Mesendoderm (in vitro differentiated cells): ENCODE measurements around the gene CDC42EP2.
A peak's percentile ranks its signal among the peaks of the same experiment; 100 is the strongest.

Experiments
- DNase-seq: peaks from one replicate; pipeline ENCODE4 v3.0.0; 2013
- H2AK5ac ChIP-seq: 2 replicates; pipeline ENCODE4 v1.6.1; 2013; ENCODE audit warnings: low read length, inconsistent platforms
- H2BK120ac ChIP-seq: 2 replicates; pipeline ENCODE4 v1.6.1; 2013; ENCODE audit warnings: low read depth, mild to moderate bottlenecking, low read length, moderate library complexity, mixed read lengths
- H2BK15ac ChIP-seq: replicated peaks from 2 replicates; pipeline ENCODE4 v1.6.1; 2013; ENCODE audit warnings: low read depth, mild to moderate bottlenecking, moderate library complexity
- H2BK5ac ChIP-seq: 2 replicates; pipeline ENCODE4 v1.6.1; 2013; ENCODE audit warnings: low read length, inconsistent platforms
- H3K18ac ChIP-seq: 2 replicates; pipeline ENCODE4 v1.6.1; 2013; ENCODE audit warnings: mild to moderate bottlenecking, low read length, mixed read lengths
- H3K23ac ChIP-seq: one replicate; pipeline ENCODE4 v1.6.1; 2013; ENCODE audit warnings: low read length
- H3K27ac ChIP-seq: 2 replicates; pipeline ENCODE4 v1.5.1; 2013; ENCODE audit warnings: low read depth, mild to moderate bottlenecking, inconsistent platforms, low read length, moderate library complexity
- H3K27me3 ChIP-seq: 2 replicates; pipeline ENCODE4 v1.6.1; 2013; ENCODE audit warnings: low read length, control low read depth, mild to moderate bottlenecking, inconsistent platforms; ENCODE audit not compliant: insufficient read depth, poor library complexity
- H3K36me3 ChIP-seq: 2 replicates; pipeline ENCODE4 v1.6.1; 2013; ENCODE audit warnings: low read length, inconsistent platforms; ENCODE audit not compliant: control insufficient read depth, insufficient read depth
- H3K4ac ChIP-seq: one replicate; pipeline ENCODE4 v1.6.1; 2013; ENCODE audit warnings: low read depth, mild to moderate bottlenecking, low read length, moderate library complexity
- H3K4me1 ChIP-seq: 2 replicates; pipeline ENCODE4 v1.6.1; 2013; ENCODE audit warnings: low read depth, low read length, inconsistent platforms; ENCODE audit not compliant: control insufficient read depth
- H3K4me2 ChIP-seq: 2 replicates; pipeline ENCODE4 v1.6.1; 2013; ENCODE audit warnings: low read length
- H3K4me3 ChIP-seq: 2 replicates; pipeline ENCODE4 v1.5.1; 2013; ENCODE audit warnings: mild to moderate bottlenecking, low read length
- H3K56ac ChIP-seq: one replicate; pipeline ENCODE4 v1.6.1; 2013; ENCODE audit warnings: low read length
- H3K79me1 ChIP-seq: 2 replicates; pipeline ENCODE4 v1.6.1; 2013; ENCODE audit warnings: low read length, inconsistent platforms
- H3K79me2 ChIP-seq: 2 replicates; pipeline ENCODE4 v1.6.1; 2013; ENCODE audit warnings: mild to moderate bottlenecking, low read length; ENCODE audit not compliant: control insufficient read depth, insufficient read depth
- H3K9ac ChIP-seq: 2 replicates; pipeline ENCODE4 v1.6.1; 2013; ENCODE audit warnings: low read length, inconsistent platforms
- H4K5ac ChIP-seq: one replicate; pipeline ENCODE4 v1.6.1; 2013; ENCODE audit warnings: low read length
- H4K8ac ChIP-seq: one replicate; pipeline ENCODE4 v1.6.1; 2013; ENCODE audit warnings: low read depth, mild to moderate bottlenecking, control low read depth, low read length, moderate library complexity
- WGBS: extraction: QIAGEN DNeasy Blood & Tissue Kit; methylation state at CpG from one replicate; pipeline ENCODE4 v1.1.7; 2013; ENCODE audit warnings: low lambda C conversion rate, missing lambda C conversion rate; ENCODE audit not compliant: insufficient coverage; ENCODE audit errors: extremely low coverage; 5-methylcytosine and 5-hydroxymethylcytosine counted together

The CDC42EP2 gene

DNA sequence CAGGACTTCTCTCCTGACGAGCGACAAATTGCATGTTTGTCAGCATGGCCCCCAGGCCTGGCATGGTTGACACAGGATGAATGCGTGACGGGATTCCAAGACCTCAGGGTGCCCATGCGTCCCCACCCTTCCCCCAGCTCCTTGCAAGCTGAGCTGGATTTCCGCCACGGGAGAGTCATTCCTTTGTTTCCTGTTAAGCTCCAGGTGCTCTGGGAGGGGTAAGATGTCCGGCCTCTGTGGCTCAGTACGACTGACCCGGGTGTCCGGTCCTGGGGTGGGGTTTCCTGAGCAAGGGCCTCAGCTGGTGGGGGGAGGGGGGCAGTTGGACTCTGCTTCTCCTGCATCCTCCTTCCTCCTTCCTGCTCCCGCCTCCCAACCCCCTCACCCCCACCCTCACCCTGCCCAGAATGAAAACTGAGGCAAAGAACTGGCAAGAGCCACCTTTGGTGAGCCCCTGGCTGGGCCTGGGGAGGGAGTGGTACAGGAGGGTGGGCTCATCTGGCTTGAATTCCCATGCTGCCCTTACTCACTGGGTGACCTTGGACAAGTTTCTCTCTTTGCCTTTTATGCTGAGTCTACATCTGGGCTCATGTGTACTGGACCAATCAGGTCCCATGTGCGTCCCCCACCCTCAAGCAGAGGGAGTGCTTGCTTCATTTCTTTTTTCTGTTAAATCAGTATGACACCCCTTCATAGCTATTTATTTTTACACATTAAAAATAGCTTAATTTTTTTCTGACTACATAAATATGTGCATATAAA lies 2.5 kb downstream of the CDC42EP2 start:
- H2BK15ac ChIP-seq = no peak overlapping the region
- no peak overlapping the region for H2AK5ac ChIP-seq
- peak overlapping the region; percentile 25 for H3K4me2 ChIP-seq
- no CpG with 5 or more reads among the region's 13 CpGs for WGBS
- peaks cover 6% of the 10 kb centered on the region for H3K36me3 ChIP-seq
- peak overlapping the region; percentile 72 for H3K56ac ChIP-seq
- peaks cover 3% of the 10 kb centered on the region for H3K79me2 ChIP-seq
- no peak overlapping the region for H3K4me3 ChIP-seq
- peak overlapping the region; percentile 18 for H3K18ac ChIP-seq
- no peak overlapping the region for H4K8ac ChIP-seq
- H3K27me3 ChIP-seq = no peaks in the 10 kb centered on the region
- peaks cover 9% of the 10 kb centered on the region for H3K79me1 ChIP-seq
- peak overlapping the region; percentile 58 for H3K4ac ChIP-seq
- H3K4me1 ChIP-seq = peaks cover 8% of the 10 kb centered on the region
- H3K27ac ChIP-seq = no peak overlapping the region
- no peak overlapping the region for H3K23ac ChIP-seq
- H4K5ac ChIP-seq = no peak overlapping the region
- H2BK5ac ChIP-seq = no peak overlapping the region
- H3K9ac ChIP-seq = peak overlapping the region; percentile 48
- no peak overlapping the region for H2BK120ac ChIP-seq
- peak; percentile 60 for DNase-seq

DNA sequence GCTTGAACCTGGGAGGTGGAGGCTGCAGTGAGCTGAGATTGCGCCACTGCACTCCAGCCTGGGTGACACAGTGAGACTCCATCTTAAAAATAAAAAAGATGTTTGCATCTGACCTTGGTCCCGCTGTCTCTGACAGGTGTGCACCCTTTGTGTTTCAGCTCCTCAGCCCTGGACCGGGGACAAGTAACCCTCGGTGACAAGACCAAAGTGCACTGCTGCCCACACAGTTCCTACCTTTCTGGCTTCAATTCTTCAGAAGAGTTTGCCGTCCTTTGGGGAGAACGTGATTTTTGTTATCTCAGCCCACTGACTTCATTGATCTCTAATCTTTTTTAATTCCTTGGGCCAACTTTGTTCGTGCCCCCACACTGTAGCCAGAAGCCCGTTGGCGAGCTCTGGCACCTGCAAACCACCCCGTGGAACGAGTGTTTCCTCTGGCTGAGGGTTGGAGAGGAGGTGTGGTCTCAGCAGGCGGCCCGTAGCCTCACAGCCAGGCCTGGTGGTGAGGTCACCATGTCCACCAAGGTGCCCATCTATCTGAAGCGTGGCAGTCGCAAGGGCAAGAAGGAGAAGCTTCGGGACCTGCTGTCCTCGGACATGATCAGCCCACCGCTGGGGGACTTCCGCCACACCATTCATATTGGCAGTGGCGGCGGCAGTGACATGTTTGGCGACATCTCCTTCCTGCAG lies 5.9 kb downstream of the CDC42EP2 start:
- no peak overlapping the region for H3K18ac ChIP-seq
- H2BK5ac ChIP-seq = no peak overlapping the region
- peaks cover 8% of the 10 kb centered on the region for H3K4me1 ChIP-seq
- no peak overlapping the region for H3K4ac ChIP-seq
- H3K9ac ChIP-seq = no peak overlapping the region
- H3K79me2 ChIP-seq = peaks cover 3% of the 10 kb centered on the region
- H3K4me3 ChIP-seq = no peak overlapping the region
- no peak overlapping the region for H2BK120ac ChIP-seq
- no CpG with 5 or more reads among the region's 22 CpGs for WGBS
- no peaks in the 10 kb centered on the region for H3K27me3 ChIP-seq
- peaks cover 9% of the 10 kb centered on the region for H3K79me1 ChIP-seq
- no peak overlapping the region for H2BK15ac ChIP-seq
- no peak overlapping the region for H3K56ac ChIP-seq
- H4K8ac ChIP-seq = no peak overlapping the region
- H2AK5ac ChIP-seq = no peak overlapping the region
- no peak overlapping the region for H3K23ac ChIP-seq
- H3K4me2 ChIP-seq = no peak overlapping the region
- DNase-seq = no peak
- H3K36me3 ChIP-seq = peaks cover 10% of the 10 kb centered on the region
- H3K27ac ChIP-seq = no peak overlapping the region
- H4K5ac ChIP-seq = no peak overlapping the region

DNA sequence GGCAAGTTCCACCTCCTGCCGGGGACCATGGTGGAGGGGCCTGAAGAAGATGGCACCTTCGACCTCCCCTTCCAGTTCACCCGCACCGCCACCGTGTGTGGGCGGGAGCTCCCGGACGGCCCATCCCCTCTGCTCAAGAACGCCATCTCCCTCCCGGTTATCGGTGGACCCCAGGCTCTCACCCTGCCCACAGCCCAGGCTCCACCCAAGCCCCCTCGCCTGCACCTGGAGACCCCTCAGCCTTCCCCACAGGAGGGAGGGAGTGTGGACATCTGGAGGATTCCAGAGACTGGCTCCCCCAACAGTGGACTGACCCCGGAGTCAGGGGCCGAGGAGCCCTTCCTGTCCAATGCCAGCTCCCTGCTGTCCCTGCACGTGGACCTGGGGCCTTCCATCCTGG lies 6.4 kb downstream of the CDC42EP2 start:
- Histone ChIP-seq H3K27ac (no peak overlapping the region), H3K23ac (no peak overlapping the region), H2BK120ac (no peak overlapping the region), H3K4me1 (peaks cover 6% of the 10 kb centered on the region), H3K9ac (no peak overlapping the region), H4K8ac (no peak overlapping the region), H3K18ac (no peak overlapping the region), H3K56ac (no peak overlapping the region), H3K4me2 (no peak overlapping the region), H3K36me3 (peaks cover 10% of the 10 kb centered on the region), H3K4me3 (no peak overlapping the region), H3K4ac (no peak overlapping the region), H3K27me3 (no peaks in the 10 kb centered on the region), H4K5ac (no peak overlapping the region), H2AK5ac (no peak overlapping the region), H2BK15ac (no peak overlapping the region), H3K79me2 (peaks cover 3% of the 10 kb centered on the region), H3K79me1 (peaks cover 8% of the 10 kb centered on the region), H2BK5ac (no peak overlapping the region)
- WGBS = no CpG with 5 or more reads among the region's 15 CpGs
- no peak for DNase-seq

DNA sequence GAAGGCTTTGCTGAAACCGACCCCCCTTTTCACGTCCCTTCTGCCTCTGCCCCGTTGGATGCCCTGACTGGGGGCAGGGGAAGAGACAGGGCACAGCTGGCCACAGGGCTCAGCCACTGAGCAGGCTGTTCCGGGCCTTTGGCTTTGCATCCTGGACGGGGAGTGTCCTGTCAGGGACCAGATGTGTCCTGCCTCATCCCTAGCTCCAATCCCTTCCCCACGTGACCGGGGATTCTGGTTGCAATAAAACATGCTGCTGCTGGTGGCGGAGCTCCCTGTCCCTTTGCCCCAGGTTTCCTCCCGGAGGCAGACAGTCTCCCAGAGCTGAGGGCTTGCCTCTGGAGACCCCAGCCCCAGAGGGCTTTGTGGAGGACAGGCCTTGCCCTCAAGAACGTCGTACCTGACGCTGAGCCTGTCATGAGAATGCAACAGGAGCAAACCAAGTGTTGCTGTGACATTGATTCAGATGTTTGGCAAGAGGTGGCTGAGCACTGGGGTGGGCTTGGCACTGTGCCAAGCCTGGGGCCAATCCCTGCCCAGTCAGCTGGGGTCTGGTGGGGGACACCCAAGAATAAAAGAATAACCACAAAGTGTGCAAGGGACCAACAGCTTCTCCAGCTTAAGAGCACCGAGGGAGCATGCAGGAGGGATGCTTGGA lies 7.3 kb downstream of the CDC42EP2 start:
- Histone ChIP-seq H3K18ac (no peak overlapping the region), H2AK5ac (no peak overlapping the region), H3K9ac (no peak overlapping the region), H3K27me3 (no peaks in the 10 kb centered on the region), H3K4me3 (no peak overlapping the region), H3K56ac (no peak overlapping the region), H3K4me2 (no peak overlapping the region), H3K36me3 (peaks cover 10% of the 10 kb centered on the region), H3K4me1 (no peaks in the 10 kb centered on the region), H3K23ac (no peak overlapping the region), H4K8ac (no peak overlapping the region), H2BK5ac (no peak overlapping the region), H2BK120ac (no peak overlapping the region), H4K5ac (no peak overlapping the region), H3K4ac (no peak overlapping the region), H3K79me2 (peaks cover 3% of the 10 kb centered on the region), H3K27ac (no peak overlapping the region), H3K79me1 (peaks cover 5% of the 10 kb centered on the region), H2BK15ac (no peak overlapping the region)
- DNase-seq = no peak
- no CpG with 5 or more reads among the region's 13 CpGs for WGBS

DNA sequence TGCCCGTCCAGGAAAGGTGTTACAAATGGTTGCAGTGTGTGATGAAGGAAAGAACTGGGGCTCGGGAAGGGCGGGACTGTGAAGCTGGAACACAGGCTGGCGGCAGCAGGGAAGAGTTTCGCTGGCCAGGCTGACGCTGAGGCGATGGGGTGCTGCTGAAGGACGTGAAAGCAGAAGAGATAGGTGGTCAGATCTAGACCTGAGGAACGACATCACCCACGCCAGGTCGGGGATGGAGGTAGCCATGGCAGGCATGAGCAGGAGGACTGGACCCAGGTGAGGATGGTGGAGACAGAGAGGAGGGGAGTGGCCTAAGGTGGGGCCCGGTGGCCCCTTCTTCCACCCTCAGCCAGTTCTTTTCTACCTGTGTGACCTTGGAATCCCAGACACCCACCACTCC lies 9.1 kb downstream of the CDC42EP2 start:
- Histone ChIP-seq H3K27ac (no peak overlapping the region), H3K4me3 (no peak overlapping the region), H2BK5ac (no peak overlapping the region), H4K8ac (no peak overlapping the region), H3K36me3 (peaks cover 10% of the 10 kb centered on the region), H3K23ac (no peak overlapping the region), H4K5ac (no peak overlapping the region), H3K79me2 (peaks cover 3% of the 10 kb centered on the region), H3K4ac (no peak overlapping the region), H3K18ac (no peak overlapping the region), H3K4me2 (no peak overlapping the region), H3K9ac (no peak overlapping the region), H2BK120ac (no peak overlapping the region), H3K56ac (no peak overlapping the region), H3K27me3 (no peaks in the 10 kb centered on the region), H3K79me1 (peaks cover 5% of the 10 kb centered on the region), H2AK5ac (no peak overlapping the region), H2BK15ac (no peak overlapping the region), H3K4me1 (no peaks in the 10 kb centered on the region)
- no peak for DNase-seq
- WGBS = no CpG with 5 or more reads among the region's 12 CpGs
